SK-N-SH (cell line): ENCODE data around the gene GBX1. TPM values are rescaled to one million over a fixed set of nuclear protein-coding genes. Genes with fewer than 3 reads are reported as not detected.

Experiments used
- CTCF ChIA-PET: fragments of 300-600, 350-600 bp; formaldehyde crosslinking; extraction: SDS; loops from one replicate; lab custom pipeline; 2021; lab: Yijun Ruan, JAX
- POLR2A ChIA-PET: fragments of 350-600 bp; sonication (Branson Sonifier 250); formaldehyde crosslinking; extraction: SDS; loops from one replicate; lab custom pipeline; 2020; ENCODE audit warnings: antibody characterized with exemption, inconsistent platforms; lab: Yijun Ruan, JAX
- DNase-seq: peaks from one replicate; pipeline ENCODE4 v3.0.0; 2012
- H2AFZ ChIP-seq: fragments of 200-600 bp; sonication (generic); 2 replicates; pipeline ENCODE4 v1.8.1; 2016; ENCODE audit warnings: antibody characterized with exemption, mild to moderate bottlenecking, low read depth
- H3F3A ChIP-seq: fragments of 200-600 bp; sonication (generic); replicated peaks from 2 replicates; pipeline ENCODE3; 2016; ENCODE audit warnings: antibody characterized with exemption, mild to moderate bottlenecking; ENCODE audit not compliant: insufficient read depth
- H3K27ac ChIP-seq, 2 experiments: fragments of 200-500 bp in 1 of 2; fragments of 200-600 bp in 1 of 2; sonication (Bioruptor generic) in 1 of 2; sonication (generic), shearing (Covaris generic) in 1 of 2; 2 replicates each; pipeline versions ENCODE4 v1.5.1 to v1.6.1; 2014 to 2016; ENCODE audit warnings: low read depth in 2 of 2, inconsistent platforms in 1 of 2, low read length in 1 of 2, mild to moderate bottlenecking in 1 of 2, mixed read lengths in 1 of 2
- H3K27me3 ChIP-seq: fragments of 200-600 bp; sonication (generic), shearing (Covaris generic); 2 replicates; pipeline ENCODE4 v1.6.1; 2016; ENCODE audit warnings: mixed run types; ENCODE audit not compliant: insufficient read depth
- H3K36me3 ChIP-seq, 2 experiments: fragments of 200-500 bp in 1 of 2; fragments of 200-600 bp in 1 of 2; sonication (Bioruptor generic) in 1 of 2; sonication (generic) in 1 of 2; replicated peaks in 1 of 2; 2 replicates each; pipeline versions ENCODE3 to v1.5.1; 2014 to 2016; ENCODE audit warnings: low read length in 1 of 2, mild to moderate bottlenecking in 1 of 2; ENCODE audit not compliant: insufficient read depth in 2 of 2, control insufficient read depth in 1 of 2
- H3K4me1 ChIP-seq, 2 experiments: fragments of 200-500 bp in 1 of 2; fragments of 200-600 bp in 1 of 2; sonication (Bioruptor generic) in 1 of 2; sonication (generic), shearing (Covaris generic) in 1 of 2; 2 replicates each; pipeline versions ENCODE4 v1.5.1 to v1.6.1; 2014 to 2016; ENCODE audit warnings: low read depth in 1 of 2, low read length in 1 of 2, mixed run types in 1 of 2; ENCODE audit not compliant: insufficient read depth in 2 of 2, control insufficient read depth in 1 of 2
- H3K4me2 ChIP-seq: fragments of 200-600 bp; sonication (generic), shearing (Covaris generic); 2 replicates; pipeline ENCODE4 v1.6.1; 2017; ENCODE audit warnings: mixed run types
- H3K4me3 ChIP-seq, 2 experiments: fragments of 200-500 bp in 1 of 2; fragments of 200-600 bp in 1 of 2; sonication (Bioruptor generic) in 1 of 2; sonication (generic), shearing (Covaris generic) in 1 of 2; 2 replicates each; pipeline versions ENCODE4 v1.5.1 to v1.8.1; 2014 to 2016; ENCODE audit warnings: low read depth in 2 of 2, inconsistent platforms in 1 of 2, low read length in 1 of 2, mild to moderate bottlenecking in 1 of 2, mixed read lengths in 1 of 2, moderate library complexity in 1 of 2
- H3K79me2 ChIP-seq: fragments of 200-600 bp; sonication (generic); 2 replicates; pipeline ENCODE4 v1.8.1; 2017; ENCODE audit warnings: mild to moderate bottlenecking; ENCODE audit not compliant: insufficient read depth
- H3K9ac ChIP-seq: fragments of 200-600 bp; sonication (generic); 2 replicates; pipeline ENCODE4 v1.6.1; 2017; ENCODE audit warnings: mixed run types
- H3K9me2 ChIP-seq: fragments of 200-600 bp; sonication (generic); 2 replicates; pipeline ENCODE4 v1.6.1; 2017; ENCODE audit warnings: mixed run types
- H3K9me3 ChIP-seq: fragments of 200-600 bp; sonication (generic); 2 replicates; pipeline ENCODE4 v1.6.1; 2017; ENCODE audit warnings: mixed run types, mild to moderate bottlenecking, moderate library complexity
- H4K20me1 ChIP-seq: fragments of 200-600 bp; sonication (generic); 2 replicates; pipeline ENCODE4 v1.6.1; 2017; ENCODE audit warnings: mild to moderate bottlenecking, mixed run types; ENCODE audit not compliant: insufficient read depth
- CTCF ChIP-seq: fragments of 200-600 bp; sonication (generic); IDR thresholded peaks from 2 replicates; pipeline ENCODE4 v1.6.1; 2017; ENCODE audit warnings: antibody characterized with exemption, mild to moderate bottlenecking, moderate library complexity
- EZH2phosphoT487 ChIP-seq: fragments of 200-600 bp; sonication (generic); IDR thresholded peaks from 2 replicates; pipeline ENCODE4 v1.6.1; 2017; ENCODE audit warnings: low read depth, mixed run types, mild to moderate bottlenecking, antibody characterized with exemption, moderate library complexity, borderline replicate concordance
- FOSL2 ChIP-seq: IDR thresholded peaks from 2 replicates; pipeline ENCODE4 v1.4.0; 2012; ENCODE audit warnings: low read depth, mild to moderate bottlenecking, moderate library complexity, borderline replicate concordance
- FOXJ3 ChIP-seq: sonication (generic); formaldehyde crosslinking; IDR thresholded peaks from 2 replicates; pipeline ENCODE4 v1.5.1; 2020; ENCODE audit warnings: mild to moderate bottlenecking, missing genetic modification reagents
- FOXM1 ChIP-seq: IDR thresholded peaks from 2 replicates; pipeline ENCODE4 v1.4.0; 2012; ENCODE audit warnings: low read depth, mild to moderate bottlenecking
- MAX ChIP-seq: IDR thresholded peaks from 2 replicates; pipeline ENCODE4 v1.4.0; 2012; ENCODE audit warnings: low read depth
- MXI1 ChIP-seq: IDR thresholded peaks from 2 replicates; pipeline ENCODE4 v1.6.1; 2012; ENCODE audit warnings: mild to moderate bottlenecking, low read depth, low read length, improper control_type of control experiment
- NFIC ChIP-seq: IDR thresholded peaks from 2 replicates; pipeline ENCODE4 v1.4.0; 2012; ENCODE audit warnings: borderline replicate concordance
- PBX3 ChIP-seq: IDR thresholded peaks from 2 replicates; pipeline ENCODE4; 2012
- POLR2AphosphoS5 ChIP-seq: IDR thresholded peaks from 2 replicates; pipeline ENCODE4 v1.6.1; 2012; ENCODE audit warnings: low read depth, low read length
- RAD21 ChIP-seq: IDR thresholded peaks from 2 replicates; pipeline ENCODE4 v1.6.1; 2012; ENCODE audit warnings: mild to moderate bottlenecking, low read length
- RCOR1 ChIP-seq: fragments of 150-350 bp; IDR thresholded peaks from 2 replicates; pipeline ENCODE4 v1.6.1; 2017; ENCODE audit warnings: antibody characterized with exemption, low read length
- REST ChIP-seq: IDR thresholded peaks from 2 replicates; pipeline ENCODE4 v1.6.1; 2012; ENCODE audit warnings: mild to moderate bottlenecking, low read depth, low read length, moderate library complexity
- RFX5 ChIP-seq: IDR thresholded peaks from 2 replicates; pipeline ENCODE4 v1.6.1; 2012; ENCODE audit warnings: mild to moderate bottlenecking, improper control_type of control experiment, low read length
- RXRA ChIP-seq: IDR thresholded peaks from 2 replicates; pipeline ENCODE4 v1.4.0; 2012; ENCODE audit warnings: low read depth, mild to moderate bottlenecking, borderline replicate concordance
- TAF1 ChIP-seq: IDR thresholded peaks from 2 replicates; pipeline ENCODE4 v1.6.1; 2012; ENCODE audit warnings: low read depth, mild to moderate bottlenecking, low read length, moderate library complexity, borderline replicate concordance
- USF1 ChIP-seq: IDR thresholded peaks from 2 replicates; pipeline ENCODE4 v1.4.0; 2012; ENCODE audit warnings: low read depth, borderline replicate concordance
- USF2 ChIP-seq: fragments of 150-350 bp; IDR thresholded peaks from 2 replicates; pipeline ENCODE4 v1.6.1; 2017; ENCODE audit warnings: antibody characterized with exemption, low read length, low read depth, borderline replicate concordance
- ZBTB33 ChIP-seq: IDR thresholded peaks from 2 replicates; pipeline ENCODE4 v1.4.0; 2012; ENCODE audit warnings: low read depth, borderline replicate concordance
- WGBS: methylation state at CpG from one replicate; pipeline ENCODE4 v1.1.6; 2017; ENCODE audit warnings: low lambda C conversion rate; 5-methylcytosine and 5-hydroxymethylcytosine counted together
- polyA plus RNA-seq, 3 experiments: library from polyadenylated mRNA; depleted of rRNA; stranded (reverse); fragments of >200 nt; gene quantifications; 2 replicates each; pipeline ENCODE4 v1.2.3, GENCODE V29; 2012

The GBX1 gene
- polyA plus RNA-seq, 1 of the 3 experiments (the other 2 are of a cell fraction), result not detected

GRCh38 chr7:151185762-151186639, 18.5 kb upstream of the GBX1 start:
- Histone ChIP-seq H3K79me2 (no peaks in the 10 kb centered on the region), H3K9me3 (no peaks in the 10 kb centered on the region), H3K9me2 (no peaks in the 10 kb centered on the region), H3K36me3 (no peaks in the 10 kb centered on the region), H4K20me1 (no peaks in the 10 kb centered on the region), H3K4me3 (no peak overlapping the region), H3K27ac (no peak overlapping the region), H2AFZ (no peak overlapping the region), H3F3A (no peaks in the 10 kb centered on the region), H3K27me3 (peaks cover 50% of the 10 kb centered on the region), H3K4me2 (no peak overlapping the region), H3K4me1 (no peaks in the 10 kb centered on the region), H3K9ac (no peak overlapping the region)
- DNase-seq, result no peak
- TF ChIP-seq USF2 (no peak), FOXM1 (no peak), REST (no peak), RXRA (no peak), FOXJ3 (CRISPR knock-in tag) (no peak), ZBTB33 (no peak), EZH2phosphoT487 (no peak), MXI1 (no peak), USF1 (no peak), FOSL2 (no peak), NFIC (no peak), TAF1 (no peak), PBX3 (no peak), RAD21 (no peak), POLR2AphosphoS5 (no peak), MAX (no peak), CTCF (no peak), RCOR1 (no peak), RFX5 (no peak)
- CTCF ChIA-PET, result interaction anchor here (1.2 kb wide), 1 partner anchor 62 kb away, joined by 4 read pairs; no protein-coding TSS in a partner anchor
- 75% methylated on average over 9 of the region's 16 CpGs for WGBS
- POLR2A ChIA-PET, result no interaction called here
